HG03439 (cell line): ENCODE measurements around the gene SPDYE6.
"Not testable (repeated sequence)": the region's sequence is repeated elsewhere in the genome, so short reads cannot be mapped to it uniquely, and the experiment has no call there.

Experiments
- ATAC-seq: cut with Tn5 transposase; IDR thresholded peaks from one replicate; pipeline ENCODE4 v1.9.1; 2021; ENCODE audit warnings: mild to moderate bottlenecking, moderate library complexity; ENCODE audit not compliant: unreplicated experiment

SPDYE6 gene

GRCh38 chr7:102319671-102320070, 36.6 kb downstream of the SPDYE6 start:
- no peak for ATAC-seq

GRCh38 chr7:102318482-102318971, 37.7 kb downstream of the SPDYE6 start:
- no peak for ATAC-seq

- no peak for ATAC-seq
Observed at GRCh38 chr7:102317231-102318059, 38.8 kb downstream of the SPDYE6 start.

GRCh38 chr7:102313997-102314780, 42.1 kb downstream of the SPDYE6 start:
- ATAC-seq, result no peak

GRCh38 chr7:102312317-102312716, 43.9 kb downstream of the SPDYE6 start:
- ATAC-seq, result no peak

- no peak for ATAC-seq
Observed at GRCh38 chr7:102310414-102310815, 45.8 kb downstream of the SPDYE6 start.

- ATAC-seq, result peak; percentile 67
Observed at GRCh38 chr7:102306916-102307677, 49.1 kb downstream of the SPDYE6 start.

- peak; percentile 45 for ATAC-seq
Observed at GRCh38 chr7:102305414-102306268, 50.6 kb downstream of the SPDYE6 start.

- ATAC-seq, result no peak
Observed at GRCh38 chr7:102304668-102305067, 51.6 kb downstream of the SPDYE6 start.

GRCh38 chr7:102303669-102304422, 52.4 kb downstream of the SPDYE6 start:
- no peak for ATAC-seq

- no peak for ATAC-seq
Observed at GRCh38 chr7:102302025-102302424, 54.2 kb downstream of the SPDYE6 start.

- not testable (repeated sequence) for ATAC-seq
Observed at GRCh38 chr7:102301367-102301766, 54.9 kb downstream of the SPDYE6 start.

- no peak for ATAC-seq
Observed at GRCh38 chr7:102300643-102301221, 55.5 kb downstream of the SPDYE6 start.

GRCh38 chr7:102297487-102298218, 58.6 kb downstream of the SPDYE6 start:
- ATAC-seq, result no peak

GRCh38 chr7:102296514-102296913, 59.7 kb downstream of the SPDYE6 start:
- no peak for ATAC-seq

GRCh38 chr7:102296179-102296438, 60.1 kb downstream of the SPDYE6 start:
- no peak for ATAC-seq
